GM21723 (cell line): ENCODE data around the gene MYO5C.
"Not testable (repeated sequence)": the region's sequence is repeated elsewhere in the genome, so short reads cannot be mapped to it uniquely, and the experiment has no call there.

Experiments
- ATAC-seq: cut with Tn5 transposase; IDR thresholded peaks from one replicate; pipeline ENCODE4 v1.9.1; 2021; ENCODE audit warnings: mild to moderate bottlenecking, moderate library complexity; ENCODE audit not compliant: unreplicated experiment

MYO5C gene

GRCh38 chr15:52251144-52251860 lies 44.3 kb downstream of the MYO5C start:
- no peak for ATAC-seq

- no peak for ATAC-seq
Observed at GRCh38 chr15:52247461-52247860, 48.1 kb downstream of the MYO5C start.

DNA sequence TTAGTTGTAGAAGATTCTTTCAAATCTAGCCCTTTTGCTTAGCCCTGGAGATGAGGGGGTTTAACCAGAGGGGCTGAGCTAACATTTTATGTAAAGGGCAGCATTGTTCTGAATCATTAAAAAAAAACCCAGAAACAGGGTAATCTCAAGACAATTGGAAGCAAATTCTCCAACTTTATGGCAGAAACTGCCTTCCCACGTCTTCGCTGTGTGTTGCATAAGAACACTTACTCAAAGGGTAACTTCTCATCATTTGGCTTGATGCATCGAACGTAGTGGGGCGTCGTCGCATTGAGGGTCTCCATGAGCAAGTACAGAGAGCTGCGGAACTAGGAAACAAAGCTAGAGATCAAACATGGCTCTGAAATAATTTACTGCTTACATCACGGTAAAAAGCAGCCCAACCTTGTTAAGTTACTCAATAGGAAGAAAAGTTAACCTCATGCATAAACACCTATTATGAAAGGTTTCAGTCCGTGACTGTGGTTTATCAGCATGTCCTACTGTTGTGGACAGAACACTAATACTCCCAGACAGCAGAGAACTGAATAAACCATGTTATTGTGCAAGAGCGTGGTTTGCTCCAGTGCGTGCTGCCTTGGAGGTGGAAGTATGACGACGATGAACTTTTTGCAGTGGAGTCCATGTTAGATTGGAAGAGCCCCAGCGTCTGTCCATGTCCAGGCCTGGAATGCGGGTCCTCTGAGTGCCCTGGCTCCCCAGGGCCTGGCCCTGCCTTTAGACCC lies 48.7 kb downstream of the MYO5C start:
- no peak for ATAC-seq

GRCh38 chr15:52243697-52244555 lies 51.7 kb downstream of the MYO5C start:
- no peak for ATAC-seq

GRCh38 chr15:52243286-52243685 lies 52.3 kb downstream of the MYO5C start:
- ATAC-seq = no peak

GRCh38 chr15:52241489-52241888 lies 54.1 kb downstream of the MYO5C start:
- ATAC-seq = no peak

DNA sequence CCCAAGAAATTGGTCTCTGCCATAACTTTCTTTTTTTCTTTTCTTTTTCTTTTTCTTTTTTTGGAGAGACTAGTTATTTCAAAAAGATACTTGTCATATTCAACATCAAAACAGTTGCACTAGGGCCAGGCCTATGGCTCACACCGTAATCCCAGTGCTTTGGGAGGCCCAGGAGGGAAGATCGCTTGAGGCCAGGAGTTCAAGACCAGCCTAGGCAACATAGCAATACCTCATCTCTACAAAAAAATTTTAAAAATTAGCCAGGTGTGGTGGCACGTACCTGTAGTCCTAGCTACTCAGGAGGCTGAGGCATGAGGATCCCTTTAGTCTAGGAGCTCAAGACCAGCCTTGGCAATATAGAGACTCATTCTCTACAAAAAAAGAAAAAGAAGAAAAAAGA lies 55.4 kb downstream of the MYO5C start:
- ATAC-seq = no peak

- ATAC-seq = not testable (repeated sequence)
Observed at GRCh38 chr15:52238989-52239525, 56.5 kb downstream of the MYO5C start.

DNA sequence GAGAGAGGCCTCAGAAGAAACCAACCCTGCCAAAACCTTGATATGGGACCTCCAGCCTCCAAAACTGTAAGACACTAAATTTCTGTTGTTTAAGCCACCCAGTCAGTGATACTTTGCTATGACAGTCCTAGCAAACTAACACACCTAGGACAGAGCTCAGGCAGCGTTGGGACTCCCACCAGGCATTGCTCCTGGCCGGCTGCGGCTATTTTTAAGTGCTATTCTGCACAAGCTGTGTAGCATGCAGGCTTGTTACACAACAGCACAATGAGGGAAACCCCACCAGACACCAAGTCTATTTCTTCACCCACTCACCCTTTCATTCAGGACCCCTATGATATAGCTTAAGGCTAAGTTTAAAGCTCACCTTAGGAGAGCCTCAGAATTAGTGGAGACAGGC lies 57.5 kb downstream of the MYO5C start:
- ATAC-seq = no peak

- no peak for ATAC-seq
Observed at GRCh38 chr15:52236013-52236412, 59.6 kb downstream of the MYO5C start.

- peak; percentile 38 for ATAC-seq
Observed at GRCh38 chr15:52234596-52235541, 60.7 kb downstream of the MYO5C start.

- ATAC-seq = peak; percentile 45
Observed at GRCh38 chr15:52233405-52233804, 62.2 kb downstream of the MYO5C start.

- peak; percentile 74 for ATAC-seq
Observed at GRCh38 chr15:52232327-52232726, 63.3 kb downstream of the MYO5C start.

- no peak for ATAC-seq
Observed at GRCh38 chr15:52230073-52230472, 65.5 kb downstream of the MYO5C start.

GRCh38 chr15:52228921-52229320 lies 66.7 kb downstream of the MYO5C start:
- ATAC-seq = no peak

- peak; percentile 73 for ATAC-seq
Observed at GRCh38 chr15:52227456-52227855, 68.1 kb downstream of the MYO5C start.

DNA sequence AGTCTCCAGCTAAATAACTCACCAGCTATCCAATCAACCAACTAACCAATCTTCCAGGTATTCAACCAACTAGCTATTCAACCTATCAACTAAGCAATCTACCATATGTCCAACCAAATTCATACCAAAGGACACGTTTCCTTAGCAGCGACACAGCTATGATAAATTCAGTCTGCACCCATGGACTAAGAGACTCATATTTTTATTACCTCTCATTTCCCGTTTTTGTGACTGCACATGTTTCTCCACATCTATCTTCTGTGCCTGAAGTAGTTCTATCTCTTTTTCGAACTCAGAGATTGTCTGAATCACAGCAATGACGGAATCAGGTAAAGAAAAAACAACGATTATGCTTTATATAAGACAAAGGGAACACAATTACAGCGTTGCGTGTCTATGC lies 70.4 kb downstream of the MYO5C start:
- no peak for ATAC-seq

- no peak for ATAC-seq
Observed at GRCh38 chr15:52224211-52224610, 71.4 kb downstream of the MYO5C start.

- peak; percentile 59 for ATAC-seq
Observed at GRCh38 chr15:52221730-52222129, 73.9 kb downstream of the MYO5C start.
